NCI-H1105 treated with DMSO at 0.1 percent for 48 hours (cell line): ENCODE data around the gene ALAS1.

Experiments used
- DNase-seq: peaks from one replicate; lab custom pipeline; 2025; lab: John Stamatoyannopoulos, UW

The ALAS1 gene

GRCh38 chr3:52198643-52199608 lies 966 bp downstream of the ALAS1 start:
- DNase-seq, result no peak

- no peak for DNase-seq
Observed at GRCh38 chr3:52200981-52201679, 3.2 kb downstream of the ALAS1 start.

GRCh38 chr3:52202384-52203077 lies 4.6 kb downstream of the ALAS1 start:
- DNase-seq, result no peak

GRCh38 chr3:52203701-52204100 lies 5.7 kb downstream of the ALAS1 start:
- no peak for DNase-seq

GRCh38 chr3:52204337-52205073 lies 6.5 kb downstream of the ALAS1 start:
- DNase-seq, result peak; percentile 89

GRCh38 chr3:52205727-52206372 lies 7.9 kb downstream of the ALAS1 start:
- DNase-seq, result no peak

- no peak for DNase-seq
Observed at GRCh38 chr3:52208556-52208955, 10.6 kb downstream of the ALAS1 start.

GRCh38 chr3:52210037-52210436 lies 12.1 kb downstream of the ALAS1 start:
- DNase-seq, result no peak

GRCh38 chr3:52210550-52211046 lies 12.6 kb downstream of the ALAS1 start:
- no peak for DNase-seq

- DNase-seq, result no peak
Observed at GRCh38 chr3:52211268-52211891, 13.4 kb downstream of the ALAS1 start.

GRCh38 chr3:52213005-52213404 lies 15.0 kb downstream of the ALAS1 start:
- no peak for DNase-seq

- DNase-seq, result no peak
Observed at GRCh38 chr3:52213901-52214300, 15.9 kb downstream of the ALAS1 start.

- no peak for DNase-seq
Observed at GRCh38 chr3:52215351-52215750, 17.4 kb downstream of the ALAS1 start.

GRCh38 chr3:52216585-52217408 lies 18.8 kb downstream of the ALAS1 start:
- peak; percentile 32 for DNase-seq

GRCh38 chr3:52217409-52217805 lies 19.4 kb downstream of the ALAS1 start:
- DNase-seq, result no peak

GRCh38 chr3:52218026-52218425 lies 20.1 kb downstream of the ALAS1 start:
- no peak for DNase-seq

- DNase-seq, result no peak
Observed at GRCh38 chr3:52218454-52218853, 20.5 kb downstream of the ALAS1 start.

- DNase-seq, result no peak
Observed at GRCh38 chr3:52218937-52219650, 21.1 kb downstream of the ALAS1 start.

GRCh38 chr3:52220380-52221026 lies 22.5 kb downstream of the ALAS1 start:
- DNase-seq, result peak; percentile 49
